ENCODE results near the gene PSME2.

- TF ChIP-seq ZNF207 (IDR thresholded peaks at IDR 0.05; ENCODE audit: borderline replicate concordance) = no peak
- TF ChIP-seq ZNF609 (CRISPR knock-in tag; IDR thresholded peaks at IDR 0.05; ENCODE audit: borderline replicate concordance) = no peak
Measured at GRCh38 chr14:24194873-24195185, 48.4 kb upstream of the PSME2 start.
